AML-193 (cell line): ENCODE measurements around the gene NCAM2.

ENCODE experiments used
- DNase-seq, 2 experiments: peaks; one replicate each; lab custom pipeline; 2025; lab: John Stamatoyannopoulos, UW

Gene NCAM2

GRCh38 chr21:21216047-21216446 is 217.8 kb downstream of the NCAM2 start:
- DNase-seq: no peak

- DNase-seq: no peak
Measured at GRCh38 chr21:21226472-21226871, 228.3 kb downstream of the NCAM2 start.

- DNase-seq: no peak
Measured at GRCh38 chr21:21230672-21231071, 232.5 kb downstream of the NCAM2 start.

GRCh38 chr21:21231913-21232312 is 233.7 kb downstream of the NCAM2 start:
- no peak for DNase-seq

- DNase-seq: peak in 1 of 2 experiments; percentile 15
Measured at GRCh38 chr21:21232320-21232719, 234.1 kb downstream of the NCAM2 start.

- no peak for DNase-seq
Measured at GRCh38 chr21:21233051-21233450, 234.8 kb downstream of the NCAM2 start.

GRCh38 chr21:21236996-21237395 is 238.8 kb downstream of the NCAM2 start:
- DNase-seq: no peak

GRCh38 chr21:21238629-21239400 is 240.6 kb downstream of the NCAM2 start:
- no peak for DNase-seq

- DNase-seq: no peak
Measured at GRCh38 chr21:21241391-21241790, 243.2 kb downstream of the NCAM2 start.

GRCh38 chr21:21246007-21246406 is 247.8 kb downstream of the NCAM2 start:
- DNase-seq: no peak

GRCh38 chr21:21247424-21247823 is 249.2 kb downstream of the NCAM2 start:
- no peak for DNase-seq

- DNase-seq: no peak
Measured at GRCh38 chr21:21262048-21262447, 263.8 kb downstream of the NCAM2 start.

- DNase-seq: no peak
Measured at GRCh38 chr21:21268061-21268471, 269.9 kb downstream of the NCAM2 start.

- no peak for DNase-seq
Measured at GRCh38 chr21:21268885-21269284, 270.7 kb downstream of the NCAM2 start.

GRCh38 chr21:21279193-21279901 is 281.1 kb downstream of the NCAM2 start:
- no peak for DNase-seq

- no peak for DNase-seq
Measured at GRCh38 chr21:21283810-21284209, 285.6 kb downstream of the NCAM2 start.

GRCh38 chr21:21286170-21286798 is 288.1 kb downstream of the NCAM2 start:
- DNase-seq: no peak

GRCh38 chr21:21290751-21291150 is 292.5 kb downstream of the NCAM2 start:
- DNase-seq: no peak

GRCh38 chr21:21291883-21292569 is 293.8 kb downstream of the NCAM2 start:
- no peak for DNase-seq

GRCh38 chr21:21295303-21295702 is 297.1 kb downstream of the NCAM2 start:
- no peak for DNase-seq

- no peak for DNase-seq
Measured at GRCh38 chr21:21297211-21297610, 299.0 kb downstream of the NCAM2 start.

- no peak for DNase-seq
Measured at GRCh38 chr21:21301013-21301412, 302.8 kb downstream of the NCAM2 start.
